Loucy (cell line): ENCODE measurements around the gene CNOT8.
A peak's percentile ranks its signal among the peaks of the same experiment; 100 is the strongest.

ENCODE experiments used
- H2AFZ ChIP-seq: fragments of 200-600 bp; sonication (generic); 2 replicates; pipeline ENCODE4 v1.6.0; 2016; ENCODE audit warnings: antibody characterized with exemption, mild to moderate bottlenecking, low read length, moderate library complexity
- H3F3A ChIP-seq: fragments of 200-600 bp; 2 replicates; pipeline ENCODE4 v1.6.0; 2016; ENCODE audit warnings: antibody characterized with exemption, low read depth, mild to moderate bottlenecking
- H3K27me3 ChIP-seq: fragments of 200-600 bp; sonication (generic); 2 replicates; pipeline ENCODE4 v1.6.1; 2014; ENCODE audit warnings: low read length, mild to moderate bottlenecking; ENCODE audit not compliant: insufficient read depth, poor library complexity, severe bottlenecking
- H3K36me3 ChIP-seq: fragments of 200-600 bp; sonication (generic); 2 replicates; pipeline ENCODE4 v1.6.1; 2016; ENCODE audit warnings: low read length; ENCODE audit not compliant: insufficient read depth
- H3K4me1 ChIP-seq: fragments of 200-600 bp; sonication (generic); 2 replicates; pipeline ENCODE4 v1.5.1; 2014; ENCODE audit warnings: low read length, mild to moderate bottlenecking; ENCODE audit not compliant: insufficient read depth, poor library complexity, severe bottlenecking
- H3K4me2 ChIP-seq: fragments of 200-600 bp; sonication (generic); 2 replicates; pipeline ENCODE4 v1.6.0; 2014; ENCODE audit warnings: antibody characterized with exemption, low read length, low read depth, mild to moderate bottlenecking; ENCODE audit not compliant: poor library complexity, severe bottlenecking
- H3K4me3 ChIP-seq: fragments of 200-600 bp; sonication (generic); 2 replicates; pipeline ENCODE4 v1.5.1; 2014; ENCODE audit warnings: low read length, mild to moderate bottlenecking, mixed read lengths; ENCODE audit not compliant: poor library complexity, severe bottlenecking
- H3K79me2 ChIP-seq: fragments of 200-600 bp; sonication (generic); 2 replicates; pipeline ENCODE4 v1.6.1; 2014; ENCODE audit warnings: low read length; ENCODE audit not compliant: insufficient read depth
- H3K9ac ChIP-seq: fragments of 200-600 bp; sonication (generic); 2 replicates; pipeline ENCODE4 v1.6.0; 2014; ENCODE audit warnings: mild to moderate bottlenecking, low read depth, low read length, moderate library complexity; ENCODE audit not compliant: poor library complexity, severe bottlenecking
- H3K9me2 ChIP-seq: fragments of 200-600 bp; sonication (generic); replicated peaks from 2 replicates; pipeline ENCODE4 v1.6.1; 2016; ENCODE audit warnings: low read depth, low read length, mixed read lengths
- H3K9me3 ChIP-seq: fragments of 200-600 bp; sonication (generic); 2 replicates; pipeline ENCODE4 v1.6.1; 2014; ENCODE audit warnings: mild to moderate bottlenecking, antibody characterized with exemption, low read length, low read depth; ENCODE audit not compliant: insufficient read depth
- H4K20me1 ChIP-seq: fragments of 200-600 bp; sonication (generic); 2 replicates; pipeline ENCODE4 v1.6.0; 2014; ENCODE audit warnings: antibody characterized with exemption, low read length, mild to moderate bottlenecking; ENCODE audit not compliant: insufficient read depth, poor library complexity, severe bottlenecking
- CTCF ChIP-seq: fragments of 200-600 bp; sonication (generic); conservative IDR thresholded peaks from 2 replicates; pipeline ENCODE4 v1.5.1; 2014; ENCODE audit warnings: mild to moderate bottlenecking, antibody characterized with exemption, low read length
- EZH2phosphoT487 ChIP-seq: fragments of 200-600 bp; IDR thresholded peaks from 2 replicates; pipeline ENCODE4 v1.6.1; 2018; ENCODE audit warnings: antibody characterized with exemption, mild to moderate bottlenecking, moderate library complexity, borderline replicate concordance

CNOT8 gene

GRCh38 chr5:154851351-154851750 lies 7.1 kb upstream of the CNOT8 start:
- no peak overlapping the region for H2AFZ ChIP-seq
- no peaks in the 10 kb centered on the region for H3K36me3 ChIP-seq
- H3K79me2 ChIP-seq, result no peaks in the 10 kb centered on the region
- TF ChIP-seq EZH2phosphoT487 (no peak), CTCF (no peak)
- no peaks in the 10 kb centered on the region for H3F3A ChIP-seq
- H3K4me3 ChIP-seq, result no peak overlapping the region
- H3K4me1 ChIP-seq, result no peaks in the 10 kb centered on the region
- no peaks in the 10 kb centered on the region for H4K20me1 ChIP-seq
- H3K4me2 ChIP-seq, result no peak overlapping the region
- H3K9me2 ChIP-seq, result no peaks in the 10 kb centered on the region
- H3K9ac ChIP-seq, result no peak overlapping the region
- no peaks in the 10 kb centered on the region for H3K27me3 ChIP-seq
- H3K9me3 ChIP-seq, result no peaks in the 10 kb centered on the region

DNA sequence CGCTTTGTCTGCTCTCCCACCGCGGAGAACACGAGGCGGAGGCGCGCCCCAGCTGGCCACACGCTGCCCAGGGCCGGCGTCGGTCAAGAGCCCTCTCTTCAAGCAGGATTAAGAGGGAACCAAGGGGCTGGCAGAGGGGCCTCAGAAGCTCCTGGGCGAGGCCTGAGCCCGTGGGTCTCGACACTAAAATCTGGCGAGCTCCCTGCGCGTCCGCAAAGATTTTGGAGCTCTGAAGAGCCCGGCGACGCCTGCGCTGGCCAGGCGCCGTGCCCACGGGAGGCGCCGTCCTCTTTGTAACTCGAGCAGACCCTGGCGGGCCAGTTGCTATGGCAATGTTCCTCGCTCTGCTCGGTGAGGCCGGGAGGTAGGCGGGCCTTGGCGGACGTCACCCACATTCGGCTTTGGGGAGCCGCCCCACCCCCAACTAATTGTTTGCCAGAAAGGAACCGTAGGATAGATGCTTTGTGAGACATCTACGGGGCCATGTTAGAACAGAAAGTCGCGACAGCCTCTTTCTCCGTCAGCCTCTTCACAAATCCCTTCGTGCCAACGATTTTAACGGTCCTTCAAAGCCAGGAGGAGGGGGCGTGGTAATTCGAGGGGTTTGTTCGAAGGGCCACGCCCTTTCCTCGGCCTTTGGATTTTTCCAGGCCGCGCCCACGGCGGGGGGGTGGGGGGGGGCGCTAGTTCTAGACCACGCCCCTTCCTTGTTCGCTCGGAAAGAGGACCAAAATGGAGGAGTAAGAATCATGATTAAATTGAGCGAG lies 714 bp upstream of the CNOT8 start:
- H3K9me3 ChIP-seq, result no peaks in the 10 kb centered on the region
- peak overlapping the region; percentile 95 for H3K4me3 ChIP-seq
- peaks cover 5% of the 10 kb centered on the region for H3K4me1 ChIP-seq
- H3F3A ChIP-seq, result no peaks in the 10 kb centered on the region
- H3K9me2 ChIP-seq, result no peaks in the 10 kb centered on the region
- no peaks in the 10 kb centered on the region for H3K27me3 ChIP-seq
- peaks cover 31% of the 10 kb centered on the region for H4K20me1 ChIP-seq
- H3K79me2 ChIP-seq, result peaks cover 41% of the 10 kb centered on the region
- TF ChIP-seq CTCF (no peak), EZH2phosphoT487 (no peak)
- H3K9ac ChIP-seq, result peak overlapping the region; percentile 91
- H2AFZ ChIP-seq, result peak overlapping the region; percentile 70
- no peaks in the 10 kb centered on the region for H3K36me3 ChIP-seq
- peak overlapping the region; percentile 97 for H3K4me2 ChIP-seq

GRCh38 chr5:154858972-154859871 lies 795 bp downstream of the CNOT8 start:
- H4K20me1 ChIP-seq, result peaks cover 44% of the 10 kb centered on the region

More at GRCh38 chr5:154858972-154859871, 795 bp downstream of the CNOT8 start:
- Histone ChIP-seq H3K9me3 (no peaks in the 10 kb centered on the region), H3K27me3 (no peaks in the 10 kb centered on the region), H3K79me2 (peaks cover 55% of the 10 kb centered on the region), H3K4me2 (peak overlapping the region; percentile 88), H3K4me1 (peaks cover 5% of the 10 kb centered on the region), H3K9me2 (no peaks in the 10 kb centered on the region), H3K36me3 (peaks cover 5% of the 10 kb centered on the region; the same call in 1 of the 2 replicates), H2AFZ (0 out of 2 replicates have a peak overlapping the region, but pooled peaks have one; percentile 70), H3K9ac (peak overlapping the region; percentile 91), H3K4me3 (peak overlapping the region; percentile 95), H3F3A (no peaks in the 10 kb centered on the region)
- no peak for TF ChIP-seq CTCF
- TF ChIP-seq EZH2phosphoT487, result no peak
